HepG2 (cell line): Measurements from ENCODE around the gene TMEM255B. TPM values are rescaled to one million over a fixed set of nuclear protein-coding genes. Genes with fewer than 3 reads are reported as not detected.

Experiments used
- ARHGAP35 ChIP-seq: sonication (generic); formaldehyde crosslinking; IDR thresholded peaks from 2 replicates; pipeline ENCODE4 v1.9.0; 2022; ENCODE audit warnings: mild to moderate bottlenecking, inconsistent platforms, moderate library complexity, missing genetic modification reagents, borderline replicate concordance
- HNF4A ChIP-seq: sonication (generic); formaldehyde crosslinking; IDR thresholded peaks from 2 replicates; pipeline ENCODE4 v1.4.0; 2020; ENCODE audit warnings: missing genetic modification reagents
- HNF4G ChIP-seq, 2 experiments: sonication (generic) in 1 of 2; formaldehyde crosslinking in 1 of 2; IDR thresholded peaks; 2 replicates each; pipeline versions ENCODE4 v1.4.0 to v1.6.1; 2011 to 2020; ENCODE audit warnings: borderline replicate concordance in 2 of 2, low read depth in 2 of 2, mild to moderate bottlenecking in 2 of 2, low read length in 1 of 2, missing genetic modification reagents in 1 of 2, moderate library complexity in 1 of 2
- PHF8 ChIP-seq: sonication (generic); formaldehyde crosslinking; IDR thresholded peaks from 2 replicates; pipeline ENCODE4 v1.5.0; 2020; ENCODE audit warnings: missing genetic modification reagents
- SMARCE1 ChIP-seq: fragments of 450-650 bp; IDR thresholded peaks from 2 replicates; pipeline ENCODE4 v1.6.1; 2017; ENCODE audit warnings: borderline replicate concordance
- ZBTB21 ChIP-seq: sonication (generic); formaldehyde crosslinking; IDR thresholded peaks from 2 replicates; pipeline ENCODE4 v1.4.0; 2020; ENCODE audit warnings: missing genetic modification reagents
- ZEB1 ChIP-seq: IDR thresholded peaks from 2 replicates; pipeline ENCODE4 v1.6.1; 2012; ENCODE audit warnings: mild to moderate bottlenecking, low read depth, inconsistent platforms; ENCODE audit not compliant: insufficient replicate concordance
- ZFY ChIP-seq: sonication (generic); formaldehyde crosslinking; IDR thresholded peaks from 2 replicates; pipeline ENCODE4 v1.4.0; 2020; ENCODE audit warnings: missing genetic modification reagents
- ZIK1 ChIP-seq: sonication (generic); formaldehyde crosslinking; IDR thresholded peaks from 2 replicates; pipeline ENCODE4 v1.5.0; 2020; ENCODE audit warnings: mild to moderate bottlenecking, low read depth, missing genetic modification reagents, borderline replicate concordance
- ZMYM3 ChIP-seq: sonication (generic); formaldehyde crosslinking; IDR thresholded peaks from 2 replicates; pipeline ENCODE4 v1.5.1; 2020; ENCODE audit warnings: mild to moderate bottlenecking, missing genetic modification reagents
- ZNF160 ChIP-seq: sonication (generic); formaldehyde crosslinking; IDR thresholded peaks from 2 replicates; pipeline ENCODE4 v1.8.0; 2022; ENCODE audit warnings: mild to moderate bottlenecking, inconsistent platforms, missing genetic modification reagents
- ZNF263 ChIP-seq: sonication (generic); formaldehyde crosslinking; IDR thresholded peaks from 2 replicates; pipeline ENCODE4 v1.4.0; 2020; ENCODE audit warnings: missing genetic modification reagents
- ZNF274 ChIP-seq: sonication (generic); formaldehyde crosslinking; IDR thresholded peaks from 2 replicates; pipeline ENCODE4 v1.5.1; 2020; ENCODE audit warnings: mild to moderate bottlenecking, missing genetic modification reagents
- ZNF34 ChIP-seq: sonication (generic); formaldehyde crosslinking; IDR thresholded peaks from 2 replicates; pipeline ENCODE4 v1.4.0; 2020; ENCODE audit warnings: mild to moderate bottlenecking, missing genetic modification reagents, borderline replicate concordance
- ZNF367 ChIP-seq: sonication (generic); formaldehyde crosslinking; IDR thresholded peaks from 2 replicates; pipeline ENCODE4 v1.4.0; 2020; ENCODE audit warnings: missing genetic modification reagents, borderline replicate concordance
- ZNF432 ChIP-seq: sonication (generic); formaldehyde crosslinking; IDR thresholded peaks from 2 replicates; pipeline ENCODE4 v1.5.0; 2020; ENCODE audit warnings: missing genetic modification reagents, mild to moderate bottlenecking, borderline replicate concordance
- polyA plus RNA-seq, 8 experiments: library from polyadenylated mRNA; depleted of rRNA in 3 of 8; stranded (reverse) in 7 of 8; unstranded in 1 of 8; fragments of >200 nt; fragmentation: Illumina TruSeq in 4 of 8; extraction: Trizol in 4 of 8; gene quantifications; 2 replicates each; pipeline versions ENCODE4 v1.2.1 to v1.2.3, GENCODE V29; 2011 to 2016; ENCODE audit warnings: low read depth in 4 of 8, missing spikeins in 1 of 8, mixed read lengths in 1 of 8; ENCODE audit not compliant: insufficient read depth in 1 of 8
- total RNA-seq, 5 experiments: library from RNA; depleted of rRNA; stranded (reverse); fragments of >200 nt; fragmentation: Illumina TruSeq; extraction: Trizol; gene quantifications; 2 replicates each; pipeline ENCODE4 v1.2.3, GENCODE V29; 2016; ENCODE audit warnings: low read depth in 1 of 5
- TF ChIP-seq, protein P1 (sequence below): sonication (generic); formaldehyde crosslinking; IDR thresholded peaks from 2 replicates; pipeline ENCODE4 v1.5.1; 2020; ENCODE audit warnings: missing genetic modification reagents, mild to moderate bottlenecking, borderline replicate concordance
- TF ChIP-seq, protein P2 (sequence below): sonication (generic); formaldehyde crosslinking; IDR thresholded peaks from 2 replicates; pipeline ENCODE4 v1.4.0; 2020; ENCODE audit warnings: mild to moderate bottlenecking, missing genetic modification reagents
- TF ChIP-seq, protein P3 (sequence below): sonication (generic); formaldehyde crosslinking; IDR thresholded peaks from 2 replicates; pipeline ENCODE4 v1.4.0; 2020; ENCODE audit warnings: missing genetic modification reagents
- TF ChIP-seq, protein P4 (sequence below): sonication (generic); formaldehyde crosslinking; IDR thresholded peaks from 2 replicates; pipeline ENCODE4 v1.5.0; 2020; ENCODE audit warnings: missing genetic modification reagents
- TF ChIP-seq, protein P5 (sequence below): IDR thresholded peaks from 2 replicates; pipeline ENCODE4 v1.6.1; 2016
- TF ChIP-seq, protein P6 (sequence below): sonication (generic); formaldehyde crosslinking; IDR thresholded peaks from 2 replicates; pipeline ENCODE4 v1.8.0; 2022; ENCODE audit warnings: missing genetic modification reagents, mild to moderate bottlenecking, inconsistent platforms, borderline replicate concordance
- TF ChIP-seq, protein P7 (sequence below): IDR thresholded peaks from 2 replicates; pipeline ENCODE4 v1.6.1; 2012; ENCODE audit warnings: inconsistent platforms

The TMEM255B gene
- total and polyA plus RNA-seq, 2 of the 13 experiments (the other 11 are each of a cell fraction or from before 2014, with no cell fraction given) = not detected

DNA sequence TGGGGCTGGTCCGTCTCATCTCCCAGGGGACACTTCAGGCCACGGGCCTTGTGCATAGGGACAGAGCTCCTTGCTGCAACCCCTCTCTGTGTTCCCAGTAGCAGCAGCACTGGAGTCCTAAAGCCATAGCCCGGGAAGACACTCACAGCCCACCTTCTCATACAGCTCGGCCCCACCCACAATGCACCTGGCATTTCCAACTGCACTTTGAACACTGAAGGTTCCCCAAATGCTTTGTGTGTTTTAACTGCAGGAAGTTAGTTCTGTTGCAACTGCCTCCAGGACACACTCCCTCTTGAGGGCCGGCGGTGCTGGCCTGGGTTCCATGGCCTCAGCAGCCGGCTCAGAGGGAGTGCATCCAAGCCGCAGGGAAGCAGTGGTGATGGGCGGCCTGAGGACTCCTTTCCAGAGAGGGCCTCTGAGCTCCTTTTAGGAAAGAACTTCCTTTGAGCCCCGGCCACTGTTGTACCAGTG lies 22.7 kb upstream of the TMEM255B start (continued):
- TF ChIP-seq, protein P1, sequence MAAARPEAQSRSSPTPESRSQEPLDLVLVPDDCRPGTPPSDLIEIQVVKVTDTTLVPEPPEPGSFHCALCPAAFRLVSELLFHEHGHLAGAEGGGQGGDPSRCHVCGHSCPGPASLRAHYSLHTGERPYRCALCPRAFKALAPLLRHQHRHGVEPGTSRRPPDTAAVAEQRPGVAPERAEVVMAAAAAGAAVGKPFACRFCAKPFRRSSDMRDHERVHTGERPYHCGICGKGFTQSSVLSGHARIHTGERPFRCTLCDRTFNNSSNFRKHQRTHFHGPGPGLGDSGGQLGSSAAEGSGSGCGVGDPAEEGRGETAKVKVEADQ = no peak
- TF ChIP-seq, protein P2, sequence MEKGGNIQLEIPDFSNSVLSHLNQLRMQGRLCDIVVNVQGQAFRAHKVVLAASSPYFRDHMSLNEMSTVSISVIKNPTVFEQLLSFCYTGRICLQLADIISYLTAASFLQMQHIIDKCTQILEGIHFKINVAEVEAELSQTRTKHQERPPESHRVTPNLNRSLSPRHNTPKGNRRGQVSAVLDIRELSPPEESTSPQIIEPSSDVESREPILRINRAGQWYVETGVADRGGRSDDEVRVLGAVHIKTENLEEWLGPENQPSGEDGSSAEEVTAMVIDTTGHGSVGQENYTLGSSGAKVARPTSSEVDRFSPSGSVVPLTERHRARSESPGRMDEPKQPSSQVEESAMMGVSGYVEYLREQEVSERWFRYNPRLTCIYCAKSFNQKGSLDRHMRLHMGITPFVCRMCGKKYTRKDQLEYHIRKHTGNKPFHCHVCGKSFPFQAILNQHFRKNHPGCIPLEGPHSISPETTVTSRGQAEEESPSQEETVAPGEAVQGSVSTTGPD (CRISPR knock-in tag) = no peak
- TF ChIP-seq HNF4A (CRISPR knock-in tag) (peak; percentile 87), ARHGAP35 (CRISPR knock-in tag) (no peak), ZNF263 (CRISPR knock-in tag) (peak; percentile 49; the same call in 1 of the 2 replicates), HNF4G (IDR thresholded peaks at IDR 0.05; ENCODE audit: borderline replicate concordance, low read depth, low read length) (peak; percentile 48; the same call in 1 of the 2 replicates), HNF4G (CRISPR knock-in tag; IDR thresholded peaks at IDR 0.05; ENCODE audit: borderline replicate concordance, low read depth) (no peak), SMARCE1 (no peak), ZEB1 (no peak), ZFY (CRISPR knock-in tag) (peak; percentile 24; the same call in 1 of the 2 replicates), ZNF432 (CRISPR knock-in tag) (no peak), ZIK1 (CRISPR knock-in tag) (no peak), ZNF274 (CRISPR knock-in tag) (no peak), ZMYM3 (CRISPR knock-in tag) (no peak), ZNF367 (CRISPR knock-in tag) (no peak), ZBTB21 (CRISPR knock-in tag) (no peak), ZNF160 (CRISPR knock-in tag) (no peak), ZNF34 (CRISPR knock-in tag) (no peak), PHF8 (CRISPR knock-in tag) (no peak)
- TF ChIP-seq, protein P3, sequence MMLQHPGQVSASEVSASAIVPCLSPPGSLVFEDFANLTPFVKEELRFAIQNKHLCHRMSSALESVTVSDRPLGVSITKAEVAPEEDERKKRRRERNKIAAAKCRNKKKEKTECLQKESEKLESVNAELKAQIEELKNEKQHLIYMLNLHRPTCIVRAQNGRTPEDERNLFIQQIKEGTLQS = no peak
- TF ChIP-seq, protein P4, sequence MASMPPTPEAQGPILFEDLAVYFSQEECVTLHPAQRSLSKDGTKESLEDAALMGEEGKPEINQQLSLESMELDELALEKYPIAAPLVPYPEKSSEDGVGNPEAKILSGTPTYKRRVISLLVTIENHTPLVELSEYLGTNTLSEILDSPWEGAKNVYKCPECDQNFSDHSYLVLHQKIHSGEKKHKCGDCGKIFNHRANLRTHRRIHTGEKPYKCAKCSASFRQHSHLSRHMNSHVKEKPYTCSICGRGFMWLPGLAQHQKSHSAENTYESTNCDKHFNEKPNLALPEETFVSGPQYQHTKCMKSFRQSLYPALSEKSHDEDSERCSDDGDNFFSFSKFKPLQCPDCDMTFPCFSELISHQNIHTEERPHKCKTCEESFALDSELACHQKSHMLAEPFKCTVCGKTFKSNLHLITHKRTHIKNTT = no peak
- TF ChIP-seq, protein P5, sequence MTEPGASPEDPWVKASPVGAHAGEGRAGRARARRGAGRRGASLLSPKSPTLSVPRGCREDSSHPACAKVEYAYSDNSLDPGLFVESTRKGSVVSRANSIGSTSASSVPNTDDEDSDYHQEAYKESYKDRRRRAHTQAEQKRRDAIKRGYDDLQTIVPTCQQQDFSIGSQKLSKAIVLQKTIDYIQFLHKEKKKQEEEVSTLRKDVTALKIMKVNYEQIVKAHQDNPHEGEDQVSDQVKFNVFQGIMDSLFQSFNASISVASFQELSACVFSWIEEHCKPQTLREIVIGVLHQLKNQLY = no peak
- TF ChIP-seq, protein P6, sequence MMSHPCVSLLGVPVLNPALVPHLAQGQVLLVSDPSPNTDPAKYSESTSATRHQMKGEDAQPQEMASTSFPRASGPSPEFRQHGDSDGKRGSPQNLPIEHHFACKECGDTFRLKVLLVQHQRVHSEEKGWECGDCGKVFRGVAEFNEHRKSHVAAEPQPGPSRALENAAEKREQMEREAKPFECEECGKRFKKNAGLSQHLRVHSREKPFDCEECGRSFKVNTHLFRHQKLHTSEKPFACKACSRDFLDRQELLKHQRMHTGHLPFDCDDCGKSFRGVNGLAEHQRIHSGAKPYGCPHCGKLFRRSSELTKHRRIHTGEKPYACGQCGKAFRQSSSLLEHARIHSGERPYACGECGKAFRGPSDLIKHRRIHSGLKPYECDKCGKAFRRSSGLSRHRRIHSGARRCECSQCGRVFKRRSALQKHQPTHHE (CRISPR knock-in tag) = no peak
- TF ChIP-seq, protein P7, sequence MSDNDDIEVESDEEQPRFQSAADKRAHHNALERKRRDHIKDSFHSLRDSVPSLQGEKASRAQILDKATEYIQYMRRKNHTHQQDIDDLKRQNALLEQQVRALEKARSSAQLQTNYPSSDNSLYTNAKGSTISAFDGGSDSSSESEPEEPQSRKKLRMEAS = no peak
